HuH-7 (cell line): ENCODE data around the gene SH3D21.
A peak's percentile ranks its signal among the peaks of the same experiment; 100 is the strongest.

Source experiments
- DNase-seq: peaks from one replicate; pipeline ENCODE4 v3.0.0; 2011; ENCODE audit warnings: low spot score

Gene SH3D21

GRCh38 chr1:36303650-36304360 lies 2.4 kb upstream of the SH3D21 start:
- no peak for DNase-seq

- no peak for DNase-seq
Observed at GRCh38 chr1:36304521-36304920, 1.6 kb upstream of the SH3D21 start.

GRCh38 chr1:36304970-36305914 lies 926 bp upstream of the SH3D21 start:
- DNase-seq: no peak

GRCh38 chr1:36305915-36306209 lies 306 bp upstream of the SH3D21 start:
- no peak for DNase-seq

GRCh38 chr1:36306902-36307456 lies 811 bp downstream of the SH3D21 start:
- peak; percentile 94 for DNase-seq

GRCh38 chr1:36307601-36308330 lies 1.6 kb downstream of the SH3D21 start:
- DNase-seq: no peak

GRCh38 chr1:36309397-36309796 lies 3.2 kb downstream of the SH3D21 start:
- no peak for DNase-seq

- DNase-seq: no peak
Observed at GRCh38 chr1:36320291-36320761, 14.2 kb downstream of the SH3D21 start.

GRCh38 chr1:36320767-36321118 lies 14.6 kb downstream of the SH3D21 start:
- DNase-seq: no peak

GRCh38 chr1:36321119-36321951 lies 15.2 kb downstream of the SH3D21 start:
- DNase-seq: no peak

GRCh38 chr1:36322041-36322785 lies 16.0 kb downstream of the SH3D21 start:
- no peak for DNase-seq

- peak; percentile 46 for DNase-seq
Observed at GRCh38 chr1:36322786-36323635, 16.8 kb downstream of the SH3D21 start.

GRCh38 chr1:36323636-36324352 lies 17.6 kb downstream of the SH3D21 start, which contains the start of gene EVA1B:
Gene EVA1B, minus strand, starts transcription at chr1:36323645. Its CDS starts 608 bp downstream, at chr1:36323037.
- peak; percentile 87 for DNase-seq

- DNase-seq: no peak
Observed at GRCh38 chr1:36324353-36324703, 18.2 kb downstream of the SH3D21 start.

- DNase-seq: no peak
Observed at GRCh38 chr1:36326499-36326898, 20.3 kb downstream of the SH3D21 start.

GRCh38 chr1:36327421-36328087 lies 21.4 kb downstream of the SH3D21 start:
- no peak for DNase-seq

GRCh38 chr1:36328088-36328480 lies 21.9 kb downstream of the SH3D21 start:
- no peak for DNase-seq

GRCh38 chr1:36328713-36329112 lies 22.5 kb downstream of the SH3D21 start:
- DNase-seq: no peak

- DNase-seq: no peak
Observed at GRCh38 chr1:36329817-36330216, 23.6 kb downstream of the SH3D21 start.
